ENCODE results near the gene THSD4. TPM values are rescaled to one million over a fixed set of nuclear protein-coding genes. Genes with fewer than 3 reads are reported as not detected.
"Not testable (repeated sequence)": the region's sequence is repeated elsewhere in the genome, so short reads cannot be mapped to it uniquely, and the experiment has no call there.

The THSD4 gene
- total and polyA plus RNA-seq, 9 of the 15 experiments (the other 6 are each of a cell fraction or from before 2014, with no cell fraction given): 0.04 TPM; not detected in 5

DNA sequence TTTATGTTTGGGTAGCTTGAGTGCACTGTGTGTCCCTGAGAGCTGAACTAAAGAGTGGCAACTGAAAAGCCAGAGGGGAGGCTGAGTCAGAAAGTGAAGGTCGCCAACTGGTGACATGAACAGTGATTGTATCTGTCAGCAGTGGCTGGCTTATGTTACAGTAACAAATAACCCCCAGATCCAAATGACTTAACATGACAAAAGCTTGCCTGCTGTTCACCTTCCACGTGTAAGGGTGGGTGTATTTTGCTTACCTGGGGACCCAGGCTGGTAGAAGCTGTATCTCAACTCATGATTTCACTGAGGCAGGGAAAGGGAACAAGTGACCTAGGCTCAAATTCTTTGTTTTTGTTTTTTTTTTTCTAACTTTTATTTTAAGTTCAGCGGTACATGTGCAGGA lies 147.3 kb downstream of the THSD4 start (continued):
- TF ChIP-seq, protein P1, sequence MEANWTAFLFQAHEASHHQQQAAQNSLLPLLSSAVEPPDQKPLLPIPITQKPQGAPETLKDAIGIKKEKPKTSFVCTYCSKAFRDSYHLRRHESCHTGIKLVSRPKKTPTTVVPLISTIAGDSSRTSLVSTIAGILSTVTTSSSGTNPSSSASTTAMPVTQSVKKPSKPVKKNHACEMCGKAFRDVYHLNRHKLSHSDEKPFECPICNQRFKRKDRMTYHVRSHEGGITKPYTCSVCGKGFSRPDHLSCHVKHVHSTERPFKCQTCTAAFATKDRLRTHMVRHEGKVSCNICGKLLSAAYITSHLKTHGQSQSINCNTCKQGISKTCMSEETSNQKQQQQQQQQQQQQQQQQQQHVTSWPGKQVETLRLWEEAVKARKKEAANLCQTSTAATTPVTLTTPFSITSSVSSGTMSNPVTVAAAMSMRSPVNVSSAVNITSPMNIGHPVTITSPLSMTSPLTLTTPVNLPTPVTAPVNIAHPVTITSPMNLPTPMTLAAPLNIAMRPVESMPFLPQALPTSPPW (CRISPR knock-in tag; IDR thresholded peaks at IDR 0.05): no peak
- no peak for TF ChIP-seq ESRRB (CRISPR knock-in tag; IDR thresholded peaks at IDR 0.05; ENCODE audit: borderline replicate concordance)
- TF ChIP-seq, protein P2, sequence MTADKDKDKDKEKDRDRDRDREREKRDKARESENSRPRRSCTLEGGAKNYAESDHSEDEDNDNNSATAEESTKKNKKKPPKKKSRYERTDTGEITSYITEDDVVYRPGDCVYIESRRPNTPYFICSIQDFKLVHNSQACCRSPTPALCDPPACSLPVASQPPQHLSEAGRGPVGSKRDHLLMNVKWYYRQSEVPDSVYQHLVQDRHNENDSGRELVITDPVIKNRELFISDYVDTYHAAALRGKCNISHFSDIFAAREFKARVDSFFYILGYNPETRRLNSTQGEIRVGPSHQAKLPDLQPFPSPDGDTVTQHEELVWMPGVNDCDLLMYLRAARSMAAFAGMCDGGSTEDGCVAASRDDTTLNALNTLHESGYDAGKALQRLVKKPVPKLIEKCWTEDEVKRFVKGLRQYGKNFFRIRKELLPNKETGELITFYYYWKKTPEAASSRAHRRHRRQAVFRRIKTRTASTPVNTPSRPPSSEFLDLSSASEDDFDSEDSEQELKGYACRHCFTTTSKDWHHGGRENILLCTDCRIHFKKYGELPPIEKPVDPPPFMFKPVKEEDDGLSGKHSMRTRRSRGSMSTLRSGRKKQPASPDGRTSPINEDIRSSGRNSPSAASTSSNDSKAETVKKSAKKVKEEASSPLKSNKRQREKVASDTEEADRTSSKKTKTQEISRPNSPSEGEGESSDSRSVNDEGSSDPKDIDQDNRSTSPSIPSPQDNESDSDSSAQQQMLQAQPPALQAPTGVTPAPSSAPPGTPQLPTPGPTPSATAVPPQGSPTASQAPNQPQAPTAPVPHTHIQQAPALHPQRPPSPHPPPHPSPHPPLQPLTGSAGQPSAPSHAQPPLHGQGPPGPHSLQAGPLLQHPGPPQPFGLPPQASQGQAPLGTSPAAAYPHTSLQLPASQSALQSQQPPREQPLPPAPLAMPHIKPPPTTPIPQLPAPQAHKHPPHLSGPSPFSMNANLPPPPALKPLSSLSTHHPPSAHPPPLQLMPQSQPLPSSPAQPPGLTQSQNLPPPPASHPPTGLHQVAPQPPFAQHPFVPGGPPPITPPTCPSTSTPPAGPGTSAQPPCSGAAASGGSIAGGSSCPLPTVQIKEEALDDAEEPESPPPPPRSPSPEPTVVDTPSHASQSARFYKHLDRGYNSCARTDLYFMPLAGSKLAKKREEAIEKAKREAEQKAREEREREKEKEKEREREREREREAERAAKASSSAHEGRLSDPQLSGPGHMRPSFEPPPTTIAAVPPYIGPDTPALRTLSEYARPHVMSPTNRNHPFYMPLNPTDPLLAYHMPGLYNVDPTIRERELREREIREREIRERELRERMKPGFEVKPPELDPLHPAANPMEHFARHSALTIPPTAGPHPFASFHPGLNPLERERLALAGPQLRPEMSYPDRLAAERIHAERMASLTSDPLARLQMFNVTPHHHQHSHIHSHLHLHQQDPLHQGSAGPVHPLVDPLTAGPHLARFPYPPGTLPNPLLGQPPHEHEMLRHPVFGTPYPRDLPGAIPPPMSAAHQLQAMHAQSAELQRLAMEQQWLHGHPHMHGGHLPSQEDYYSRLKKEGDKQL (CRISPR knock-in tag; IDR thresholded peaks at IDR 0.05; ENCODE audit: borderline replicate concordance): no peak
- no peak for TF ChIP-seq NUFIP1 (IDR thresholded peaks at IDR 0.05; ENCODE audit: partially characterized antibody)
- TF ChIP-seq SETDB1 (IDR thresholded peaks at IDR 0.05; ENCODE audit: low read length): no peak
- no peak for TF ChIP-seq KDM5B (IDR thresholded peaks at IDR 0.05; ENCODE audit: insufficient replicate concordance, low read depth, low read length)
- no peak for TF ChIP-seq BCL6 (CRISPR knock-in tag; IDR thresholded peaks at IDR 0.05)
- no peak for TF ChIP-seq RNF2 (IDR thresholded peaks at IDR 0.05)

DNA sequence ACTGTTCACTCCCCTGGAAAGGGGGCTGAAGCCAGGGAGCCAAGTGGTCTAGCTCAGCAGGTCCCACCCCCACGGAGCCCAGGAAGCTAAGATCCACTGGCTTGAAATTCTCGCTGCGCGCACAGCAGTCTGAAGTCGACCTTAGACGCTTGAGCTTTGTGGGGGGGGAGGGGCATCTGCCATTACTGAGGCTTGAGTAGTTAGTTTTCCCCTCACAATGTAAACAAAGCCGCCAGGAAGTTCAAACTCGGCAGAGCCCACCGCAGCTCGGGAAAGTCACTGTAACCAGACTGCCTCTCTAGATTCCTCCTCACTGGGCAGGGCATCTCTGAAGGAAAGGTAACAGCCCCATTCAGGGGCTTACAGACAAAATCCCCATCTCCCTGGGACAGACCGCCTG lies 150.3 kb downstream of the THSD4 start:
- CTCF ChIA-PET (ENCODE audit: low intra/inter-chr PET ratio); H3K27me3 ChIP-seq (ENCODE audit: control insufficient read depth in 2 of 2, insufficient read depth in 2 of 2, low read length in 2 of 2); H2AFZ ChIP-seq (ENCODE audit: low read depth, low read length); H3K9ac ChIP-seq (ENCODE audit: insufficient read depth in 1 of 2, low read depth in 2 of 2, low read length in 2 of 2); H3K4me2 ChIP-seq (ENCODE audit: insufficient read depth, low read length); intact Hi-C loops (cut with micrococcal nuclease); BruUV-seq (replicated peaks); ATAC-seq; H3K4me3 ChIP-seq; H3K79me2 ChIP-seq (ENCODE audit: control insufficient read depth, insufficient read depth, low read length); H3K4me1 ChIP-seq (replicated peaks in 1 of 2; ENCODE audit: control insufficient read depth in 2 of 2, insufficient read depth in 2 of 2, low read length in 2 of 2); H3K36me3 ChIP-seq (ENCODE audit: control insufficient read depth, insufficient read depth, low read length); in situ Hi-C loops (cut with MboI); H4K20me1 ChIP-seq (replicated peaks; ENCODE audit: control insufficient read depth, insufficient read depth, low read length); FAIRE-seq; POLR2A ChIA-PET; DNase-seq (ENCODE audit: extremely low read depth in 1 of 4, low spot score in 3 of 4); H3K9me1 ChIP-seq (ENCODE audit: control insufficient read depth, insufficient read depth, low read length); H3K27ac ChIP-seq (ENCODE audit: extremely low read depth, low read depth, low read length); H3K9me3 ChIP-seq (replicated peaks; ENCODE audit: control insufficient read depth, insufficient read depth, low read depth, low read length): not testable (repeated sequence)
- 1% methylated on average over 9 of the region's 11 CpGs for WGBS (ENCODE audit: insufficient coverage, low coverage, missing lambda C conversion rate)
